ENCODE results near the gene RUFY4. TPM values are rescaled to one million over a fixed set of nuclear protein-coding genes. Genes with fewer than 3 reads are reported as not detected.
A peak's percentile ranks its signal among the peaks of the same experiment; 100 is the strongest.

The RUFY4 gene
- total RNA-seq, 1 experiment from 2014 or later: 0.66 TPM

- no peak overlapping the region for H2BK20ac ChIP-seq (ENCODE audit: low read depth, low read length, poor library complexity, severe bottlenecking)
- H3K79me1 ChIP-seq (ENCODE audit: insufficient read depth, low read depth, low read length, poor library complexity, severe bottlenecking): no peaks in the 10 kb centered on the region
- no peaks in the 10 kb centered on the region for H3K9me3 Mint-ChIP-seq
- no peaks in the 10 kb centered on the region for H3K79me2 ChIP-seq (ENCODE audit: insufficient read depth, low read length)
- no peak overlapping the region for H3K4ac ChIP-seq (ENCODE audit: low read depth, low read length)
- H3K36me3 Mint-ChIP-seq (ENCODE audit: insufficient read depth in 1 of 3, low read depth in 3 of 3): no peaks in the 10 kb centered on the region; a peak in 1 of 7 replicates
- H3K14ac ChIP-seq (ENCODE audit: insufficient read depth, low read length): no peak overlapping the region
- H3K9me3 ChIP-seq (ENCODE audit: control insufficient read depth, low read depth, low read length): no peaks in the 10 kb centered on the region
- H4K5ac ChIP-seq (ENCODE audit: insufficient read length, low read depth, low read length): no peak overlapping the region
- H3K27me3 Mint-ChIP-seq (ENCODE audit: low read depth): peaks cover 48% of the 10 kb centered on the region
- no peak overlapping the region for H3K4me2 ChIP-seq (ENCODE audit: insufficient read depth, insufficient read length, low read length)
- H3K23me2 ChIP-seq (ENCODE audit: insufficient read length, low read depth, low read length, poor library complexity, severe bottlenecking): no peaks in the 10 kb centered on the region
- no peak overlapping the region for H3K9ac ChIP-seq (ENCODE audit: extremely low read depth, insufficient read length, low read length)
- peak overlapping the region in 1 of 3 experiments; percentile 76; a peak in 1 of 7 replicates for H3K27ac Mint-ChIP-seq
- no peak overlapping the region for H4K8ac ChIP-seq (replicated peaks; ENCODE audit: insufficient read length, low read depth, low read length)
- no peaks in the 10 kb centered on the region for H4K20me1 ChIP-seq (ENCODE audit: control insufficient read depth, insufficient read depth, insufficient read length)
- H3K56ac ChIP-seq (ENCODE audit: insufficient read length, low read depth, low read length): no peak overlapping the region
- H3K4me1 ChIP-seq (ENCODE audit: insufficient read depth, low read length): no peaks in the 10 kb centered on the region
- peaks cover 8 to 22% of the 10 kb centered on the region in 2 experiments for H3K4me1 Mint-ChIP-seq
- no peak overlapping the region for H3T11ph ChIP-seq (ENCODE audit: low read length)
- H3K23ac ChIP-seq (ENCODE audit: insufficient read length, low read depth, low read length): no peak overlapping the region
- no peak overlapping the region for H2BK12ac ChIP-seq (ENCODE audit: insufficient read length, low read depth, low read length)
- no peak overlapping the region for H3K4me3 Mint-ChIP-seq
- no peaks in the 10 kb centered on the region; the same call in 1 of the 2 replicates for H3K27me3 ChIP-seq (ENCODE audit: insufficient read depth, low read length)
- no peak overlapping the region for H2BK120ac ChIP-seq (ENCODE audit: low read depth, low read length, poor library complexity, severe bottlenecking)
- no peak overlapping the region for H2AFZ ChIP-seq (ENCODE audit: low read length)
- no peak overlapping the region for H2BK15ac ChIP-seq (ENCODE audit: low read depth, low read length)
- no peak overlapping the region for H2AK5ac ChIP-seq (ENCODE audit: insufficient read length, low read length)
- no peak overlapping the region for H2BK5ac ChIP-seq (ENCODE audit: insufficient read length, low read length)
- no peak for TF ChIP-seq CTCF (conservative IDR thresholded peaks at IDR 0.05)
- H4K91ac ChIP-seq (ENCODE audit: insufficient read length, low read depth, low read length): no peak overlapping the region
- no peak overlapping the region for H3K18ac ChIP-seq (ENCODE audit: insufficient read length, low read depth, low read length)
- H3K27ac ChIP-seq (ENCODE audit: insufficient read length, low read depth, low read length): no peak overlapping the region
- no CpG with 5 or more reads among the region's 12 CpGs for WGBS (ENCODE audit: extremely low coverage, insufficient read length, low lambda C conversion rate)
- DNase-seq: peak; percentile 18
Observed at GRCh38 chr2:218066926-218067515, 2.0 kb upstream of the RUFY4 start.

Data from H9 (cell line).